HEK293T (cell line): ENCODE data around the gene PUDP.

Experiments used
- CTCF ChIA-PET: fragments of 350-600 bp; formaldehyde crosslinking; extraction: SDS; loops from one replicate; lab custom pipeline; 2021; ENCODE audit warnings: antibody characterized with exemption, inconsistent platforms; lab: Yijun Ruan, JAX
- POLR2A ChIA-PET: fragments of 350-600 bp; formaldehyde crosslinking; extraction: SDS; loops from one replicate; lab custom pipeline; 2020; ENCODE audit warnings: antibody characterized with exemption, inconsistent platforms; lab: Yijun Ruan, JAX
- DNase-seq: peaks from one replicate; pipeline ENCODE4 v3.0.0; 2012; ENCODE audit warnings: mixed read lengths; ENCODE audit errors: extremely low spot score
- ARNT ChIP-seq: fragments of 450-650 bp; IDR thresholded peaks from 2 replicates; pipeline ENCODE4 v1.6.1; 2017; ENCODE audit warnings: mild to moderate bottlenecking
- BHLHE40 ChIP-seq: fragments of 450-650 bp; IDR thresholded peaks from 2 replicates; pipeline ENCODE4 v1.6.1; 2016; ENCODE audit warnings: mild to moderate bottlenecking, moderate library complexity, borderline replicate concordance
- CTBP1 ChIP-seq: fragments of 450-650 bp; IDR thresholded peaks from 2 replicates; pipeline ENCODE4 v1.6.1; 2016; ENCODE audit warnings: borderline replicate concordance
- ELF4 ChIP-seq: fragments of 450-650 bp; IDR thresholded peaks from 2 replicates; pipeline ENCODE4 v1.6.1; 2017; ENCODE audit warnings: antibody characterized with exemption
- FOXA1 ChIP-seq: fragments of 450-650 bp; IDR thresholded peaks from 2 replicates; pipeline ENCODE4 v1.6.1; 2016; ENCODE audit warnings: mild to moderate bottlenecking
- FOXK2 ChIP-seq: fragments of 450-650 bp; IDR thresholded peaks from 2 replicates; pipeline ENCODE4 v1.6.1; 2016; ENCODE audit warnings: mild to moderate bottlenecking
- FOXM1 ChIP-seq: fragments of 450-650 bp; IDR thresholded peaks from 2 replicates; pipeline ENCODE4 v1.6.1; 2017; ENCODE audit warnings: mild to moderate bottlenecking, borderline replicate concordance
- HDGF ChIP-seq: fragments of 450-650 bp; IDR thresholded peaks from 2 replicates; pipeline ENCODE4 v1.6.1; 2017; ENCODE audit warnings: antibody characterized with exemption, borderline replicate concordance
- L3MBTL2 ChIP-seq: fragments of 450-650 bp; conservative IDR thresholded peaks from 2 replicates; pipeline ENCODE4 v1.6.1; 2016; ENCODE audit warnings: mild to moderate bottlenecking
- LEF1 ChIP-seq: fragments of 450-650 bp; IDR thresholded peaks from 2 replicates; pipeline ENCODE4 v1.6.1; 2017; ENCODE audit warnings: mild to moderate bottlenecking, borderline replicate concordance
- NFRKB ChIP-seq: fragments of 450-650 bp; IDR thresholded peaks from 2 replicates; pipeline ENCODE4 v1.6.1; 2016; ENCODE audit warnings: mild to moderate bottlenecking, moderate library complexity
- PKNOX1 ChIP-seq: fragments of 450-650 bp; IDR thresholded peaks from 2 replicates; pipeline ENCODE4 v1.6.1; 2016
- SP1 ChIP-seq: fragments of 450-650 bp; IDR thresholded peaks from 2 replicates; pipeline ENCODE4 v1.6.1; 2017
- SUZ12 ChIP-seq: fragments of 450-650 bp; IDR thresholded peaks from 2 replicates; pipeline ENCODE4 v1.6.1; 2016; ENCODE audit warnings: mild to moderate bottlenecking
- TARDBP ChIP-seq: fragments of 450-650 bp; IDR thresholded peaks from 2 replicates; pipeline ENCODE4 v1.6.1; 2016
- ZNF384 ChIP-seq: fragments of 450-650 bp; IDR thresholded peaks from 2 replicates; pipeline ENCODE4 v1.6.1; 2016

The PUDP gene

GRCh38 chrX:7153231-7153630 lies 5.3 kb upstream of the PUDP start:
- no peak for DNase-seq
- TF ChIP-seq FOXA1 (no peak), PKNOX1 (no peak), SUZ12 (no peak), TARDBP (no peak), FOXK2 (no peak), SP1 (no peak), FOXM1 (no peak), HDGF (no peak), ARNT (no peak), CTBP1 (no peak), ZNF384 (no peak), BHLHE40 (no peak), ELF4 (no peak), L3MBTL2 (no peak), LEF1 (no peak), NFRKB (no peak)
- ChIA-PET POLR2A (no interaction called here), CTCF (no interaction called here)

GRCh38 chrX:7149411-7149810 lies 1.5 kb upstream of the PUDP start:
- DNase-seq = no peak
- ChIA-PET POLR2A (no interaction called here), CTCF (no interaction called here)
- no peak for TF ChIP-seq SUZ12
- TF ChIP-seq FOXK2 = no peak

GRCh38 chrX:7147413-7147977 lies 458 bp downstream of the PUDP start, which contains the start of gene STS:
Gene STS (plus strand): TSS chrX:7147712. CDS start chrX:7253200, 105,488 bp downstream.
- no peak for DNase-seq
- POLR2A ChIA-PET = interaction anchor here (0.9 to 1.0 kb wide), 2 partner anchors 10 to 13 kb away, joined by 3 to 5 read pairs; no protein-coding TSS in a partner anchor
- CTCF ChIA-PET = interaction anchor here (1.4 kb wide), 1 partner anchor 15 kb away, joined by 4 read pairs; no protein-coding TSS in a partner anchor
- no peak for TF ChIP-seq L3MBTL2
- no peak for TF ChIP-seq NFRKB
- no peak for TF ChIP-seq TARDBP
- TF ChIP-seq CTBP1 = no peak
- TF ChIP-seq FOXK2 = no peak
- TF ChIP-seq FOXM1 = no peak
- TF ChIP-seq PKNOX1 = no peak
- no peak for TF ChIP-seq SUZ12
- TF ChIP-seq HDGF = no peak
- TF ChIP-seq ELF4 = no peak

- POLR2A ChIA-PET = interaction anchor here (1.0 kb wide), 1 partner anchor 11 kb away, joined by 5 read pairs; no protein-coding TSS in a partner anchor
- no peak for TF ChIP-seq NFRKB
- no peak for TF ChIP-seq LEF1
- no peak for TF ChIP-seq PKNOX1
- peak; percentile 73 for TF ChIP-seq ZNF384
- no peak for TF ChIP-seq SUZ12
- no peak for TF ChIP-seq ELF4
- DNase-seq = no peak
- CTCF ChIA-PET = interaction anchor here (1.4 kb wide), 1 partner anchor 15 kb away, joined by 4 read pairs; no protein-coding TSS in a partner anchor
Measured at GRCh38 chrX:7146703-7147412, 1.1 kb downstream of the PUDP start.

GRCh38 chrX:7146020-7146702 lies 1.8 kb downstream of the PUDP start:
- no peak for DNase-seq
- TF ChIP-seq FOXK2 (no peak), BHLHE40 (no peak), ELF4 (no peak), SP1 (no peak), SUZ12 (no peak), FOXA1 (no peak), LEF1 (no peak), CTBP1 (no peak), FOXM1 (no peak), TARDBP (no peak), ARNT (no peak)
- ChIA-PET POLR2A (no interaction called here), CTCF (no interaction called here)

- ChIA-PET POLR2A (no interaction called here), CTCF (no interaction called here)
- no peak for TF ChIP-seq LEF1
- TF ChIP-seq ELF4 = no peak
- TF ChIP-seq TARDBP = no peak
Measured at GRCh38 chrX:7145454-7145853, 2.5 kb downstream of the PUDP start.

More at GRCh38 chrX:7145454-7145853, 2.5 kb downstream of the PUDP start:
- DNase-seq = no peak
